ENCODE measurements around the gene YIF1A. TPM values are rescaled to one million over a fixed set of nuclear protein-coding genes. Genes with fewer than 3 reads are reported as not detected.

The YIF1A gene
- total RNA-seq, 2 donors from 2014 or later, result 68.1 to 100 TPM

DNA sequence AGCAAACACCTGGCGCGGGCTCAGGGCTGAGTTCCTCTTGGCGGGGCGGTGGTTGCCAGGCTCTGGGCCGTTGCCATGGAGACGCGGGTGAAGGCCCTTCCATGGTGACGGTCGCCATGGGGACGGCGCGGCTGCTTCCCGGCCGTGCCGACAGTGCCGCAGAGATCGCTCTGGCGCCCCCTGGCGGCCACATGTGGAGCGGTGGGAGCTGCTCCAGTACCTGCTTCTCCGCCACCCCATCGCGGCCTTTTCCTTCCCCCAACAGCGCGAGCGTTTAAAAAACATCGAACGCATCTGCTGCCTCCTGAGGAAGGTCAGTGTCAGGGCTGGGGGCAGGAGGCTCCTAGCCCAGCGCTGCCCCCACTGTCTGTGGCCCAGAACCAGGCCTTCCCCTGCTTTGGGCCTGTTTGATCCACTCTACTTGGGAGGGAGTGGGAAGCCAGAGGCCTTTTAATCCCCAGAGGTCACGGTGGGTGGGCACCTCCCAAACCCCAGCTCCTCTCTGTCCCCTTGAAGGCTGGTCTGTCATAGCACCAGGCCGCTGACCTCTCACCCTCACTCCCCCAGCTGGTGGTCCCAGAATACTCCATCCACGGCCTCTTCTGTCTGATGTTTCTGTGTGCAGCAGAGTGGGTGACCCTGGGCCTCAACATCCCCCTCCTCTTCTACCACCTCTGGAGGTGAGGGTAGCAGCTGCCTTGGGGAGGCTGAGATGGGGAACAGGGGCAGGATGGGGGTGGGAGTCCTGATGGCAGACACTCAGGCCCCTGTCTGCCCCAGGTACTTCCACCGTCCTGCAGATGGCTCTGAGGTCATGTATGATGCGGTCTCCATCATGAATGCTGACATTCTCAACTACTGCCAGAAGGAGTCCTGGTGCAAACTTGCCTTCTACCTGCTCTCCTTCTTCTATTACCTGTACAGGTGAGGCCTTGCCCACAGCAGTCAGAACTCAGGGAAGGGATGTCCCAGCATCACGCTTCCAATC, 6.2 kb downstream of the YIF1A start:
- peaks cover 0 to 45% of the 10 kb centered on the region in 2 donors for H3K4me1 ChIP-seq
- H3K4me3 ChIP-seq, result no peak overlapping the region
- H3K27me3 ChIP-seq, result no peaks in the 10 kb centered on the region
- TF ChIP-seq, protein P1, sequence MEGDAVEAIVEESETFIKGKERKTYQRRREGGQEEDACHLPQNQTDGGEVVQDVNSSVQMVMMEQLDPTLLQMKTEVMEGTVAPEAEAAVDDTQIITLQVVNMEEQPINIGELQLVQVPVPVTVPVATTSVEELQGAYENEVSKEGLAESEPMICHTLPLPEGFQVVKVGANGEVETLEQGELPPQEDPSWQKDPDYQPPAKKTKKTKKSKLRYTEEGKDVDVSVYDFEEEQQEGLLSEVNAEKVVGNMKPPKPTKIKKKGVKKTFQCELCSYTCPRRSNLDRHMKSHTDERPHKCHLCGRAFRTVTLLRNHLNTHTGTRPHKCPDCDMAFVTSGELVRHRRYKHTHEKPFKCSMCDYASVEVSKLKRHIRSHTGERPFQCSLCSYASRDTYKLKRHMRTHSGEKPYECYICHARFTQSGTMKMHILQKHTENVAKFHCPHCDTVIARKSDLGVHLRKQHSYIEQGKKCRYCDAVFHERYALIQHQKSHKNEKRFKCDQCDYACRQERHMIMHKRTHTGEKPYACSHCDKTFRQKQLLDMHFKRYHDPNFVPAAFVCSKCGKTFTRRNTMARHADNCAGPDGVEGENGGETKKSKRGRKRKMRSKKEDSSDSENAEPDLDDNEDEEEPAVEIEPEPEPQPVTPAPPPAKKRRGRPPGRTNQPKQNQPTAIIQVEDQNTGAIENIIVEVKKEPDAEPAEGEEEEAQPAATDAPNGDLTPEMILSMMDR (IDR thresholded peaks at IDR 0.05), result peak; percentile 98 to 99
- peaks cover 8% of the 10 kb centered on the region for H3K36me3 ChIP-seq
- no peaks in the 10 kb centered on the region for H3K9me3 ChIP-seq
- no peak overlapping the region for H3K27ac ChIP-seq
- DNase-seq (ENCODE audit: low spot score), result peak; percentile 96

DNA sequence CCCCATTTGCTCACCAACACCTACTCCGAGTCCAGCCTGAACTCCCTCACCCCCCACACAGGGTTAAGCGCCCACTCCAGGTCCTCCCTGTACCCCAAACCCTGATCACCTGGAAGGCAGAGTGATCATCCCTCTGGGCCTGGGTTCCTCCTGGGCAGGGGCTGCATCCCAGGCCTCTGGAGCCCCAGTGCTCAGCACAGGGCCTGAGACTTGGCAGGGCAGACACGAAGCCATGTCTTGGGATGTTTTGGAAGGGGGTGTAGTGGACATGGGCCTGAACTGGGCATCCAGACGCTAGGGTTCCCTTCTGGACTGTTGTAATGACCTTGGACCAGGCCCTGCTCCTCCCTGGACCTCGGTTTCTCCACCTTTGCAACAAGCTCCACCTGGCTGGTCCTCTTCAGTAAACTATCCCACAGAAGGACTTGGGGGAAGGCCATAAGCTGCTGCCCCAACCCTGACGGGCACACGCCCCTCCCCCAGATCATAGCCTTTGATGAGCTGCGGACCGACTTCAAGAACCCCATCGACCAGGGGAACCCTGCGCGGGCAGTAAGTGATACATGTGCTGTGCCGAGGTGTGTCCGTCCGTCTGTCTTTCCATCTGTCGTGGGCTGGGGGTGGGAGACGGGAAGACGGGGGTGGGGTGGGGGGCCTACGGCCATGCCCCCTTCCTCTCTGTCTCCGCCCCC, 7.0 kb downstream of the YIF1A start:
- Histone ChIP-seq H3K27ac (no peak overlapping the region), H3K4me3 (no peak overlapping the region), H3K4me1 (peaks cover 0 to 43% of the 10 kb centered on the region in 2 donors), H3K27me3 (no peaks in the 10 kb centered on the region), H3K9me3 (no peaks in the 10 kb centered on the region), H3K36me3 (peaks cover 8% of the 10 kb centered on the region)
- no peak for DNase-seq (ENCODE audit: low spot score)
- TF ChIP-seq, protein P1 (IDR thresholded peaks at IDR 0.05), result no peak

DNA sequence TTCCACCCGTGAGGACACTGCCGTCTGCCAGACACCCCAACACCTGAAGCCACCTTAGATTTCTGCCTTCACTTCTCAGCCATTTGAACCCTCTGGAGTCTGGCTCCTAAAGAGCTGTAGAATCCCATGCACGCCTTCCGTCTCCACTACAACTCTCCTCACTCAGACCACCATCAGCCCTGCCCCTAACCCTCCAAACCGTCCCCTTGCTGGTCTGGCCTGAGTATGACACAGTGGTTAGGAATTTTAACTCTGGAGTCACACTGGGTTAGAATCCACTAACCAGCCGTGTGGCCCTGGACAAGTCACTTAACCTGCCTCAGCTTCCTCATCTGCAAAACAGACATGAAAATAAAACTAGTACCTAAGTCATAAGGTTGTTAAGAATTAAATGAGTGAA, 7.9 kb downstream of the YIF1A start:
- no peak for DNase-seq (ENCODE audit: low spot score)
- peaks cover 0 to 38% of the 10 kb centered on the region in 2 donors for H3K4me1 ChIP-seq
- no peaks in the 10 kb centered on the region for H3K9me3 ChIP-seq
- TF ChIP-seq, protein P1 (IDR thresholded peaks at IDR 0.05), result no peak
- H3K36me3 ChIP-seq, result peaks cover 13% of the 10 kb centered on the region
- H3K27me3 ChIP-seq, result no peaks in the 10 kb centered on the region
- no peak overlapping the region for H3K4me3 ChIP-seq
- H3K27ac ChIP-seq, result no peak overlapping the region

DNA sequence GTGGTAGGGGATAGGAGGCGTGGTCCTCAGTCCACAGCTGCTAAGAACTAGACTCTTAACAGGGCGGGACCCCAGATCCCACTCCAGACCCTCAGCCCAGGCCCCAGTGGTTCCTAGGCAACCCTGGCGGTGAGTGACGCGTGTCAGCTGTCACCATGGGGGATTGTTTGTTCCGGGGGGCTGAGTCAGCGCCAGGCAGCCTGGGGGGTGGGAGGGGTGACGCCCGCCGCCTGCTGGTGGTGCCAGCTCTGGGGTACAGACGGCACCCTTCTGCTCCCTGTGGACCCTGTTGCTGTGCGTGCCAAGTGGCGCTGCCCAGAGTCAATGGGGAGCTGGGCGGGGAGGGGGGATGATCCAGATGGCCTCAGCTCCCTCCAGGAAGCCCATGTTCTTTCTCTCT, 8.5 kb downstream of the YIF1A start:
- Histone ChIP-seq H3K9me3 (no peaks in the 10 kb centered on the region), H3K36me3 (peaks cover 19% of the 10 kb centered on the region), H3K27me3 (no peaks in the 10 kb centered on the region), H3K27ac (no peak overlapping the region), H3K4me1 (peaks cover 0 to 33% of the 10 kb centered on the region in 2 donors), H3K4me3 (no peak overlapping the region)
- TF ChIP-seq, protein P1 (IDR thresholded peaks at IDR 0.05), result no peak
- DNase-seq (ENCODE audit: low spot score), result no peak

DNA sequence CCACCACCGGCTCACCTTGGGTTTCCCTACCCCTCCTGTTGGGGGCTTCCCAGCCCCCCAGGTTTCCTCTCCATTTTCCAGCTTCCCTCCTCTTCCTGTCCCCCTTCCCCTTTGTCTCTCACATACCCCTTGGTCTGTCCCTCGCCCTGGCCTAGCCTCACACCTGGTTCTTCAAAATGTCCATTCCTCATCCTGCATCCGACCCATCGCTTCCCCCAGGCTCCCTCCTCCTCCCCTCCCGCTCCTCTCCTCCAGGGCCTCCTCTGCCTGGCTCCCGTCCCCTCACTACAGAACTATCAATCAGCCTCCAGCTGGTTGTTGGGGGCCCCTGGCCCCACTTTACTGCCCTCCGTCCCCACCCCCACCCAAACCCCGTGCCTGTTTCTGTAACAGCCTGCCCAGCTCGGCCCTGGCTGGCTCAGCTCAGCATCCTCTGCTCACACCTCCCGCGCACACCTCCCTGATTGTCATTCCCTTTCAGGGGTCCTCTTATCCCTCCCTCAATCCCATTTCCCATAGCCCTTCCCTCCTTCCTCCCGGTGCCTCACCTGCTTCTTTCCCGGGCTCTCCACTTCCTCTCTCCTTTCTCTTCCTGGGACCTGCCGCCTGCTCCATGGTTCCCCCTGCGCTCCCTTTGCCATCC, 9.7 kb downstream of the YIF1A start:
- Histone ChIP-seq H3K4me1 (peaks cover 0 to 29% of the 10 kb centered on the region in 2 donors), H3K27me3 (no peaks in the 10 kb centered on the region), H3K36me3 (peaks cover 23% of the 10 kb centered on the region), H3K27ac (no peak overlapping the region), H3K9me3 (no peaks in the 10 kb centered on the region), H3K4me3 (no peak overlapping the region)
- TF ChIP-seq, protein P1 (IDR thresholded peaks at IDR 0.05), result no peak
- DNase-seq (ENCODE audit: low spot score), result no peak
